Lower leg skin (tissue), 3 donors: Measurements from ENCODE around the gene SCAMP5.

Experiments used
- POLR2A ChIP-seq, 2 donors: fragments of 450-650 bp; IDR thresholded peaks; one replicate each; pipeline ENCODE4 v1.6.1; 2016 to 2017; ENCODE audit warnings: antibody characterized with exemption in 2 of 2, mild to moderate bottlenecking in 1 of 2, moderate library complexity in 1 of 2
- TF ChIP-seq, protein P1 (sequence below), 3 donors: fragments of 450-650 bp; IDR thresholded peaks; one replicate each; pipeline ENCODE4 v1.5.1; 2016; ENCODE audit warnings: antibody characterized with exemption in 3 of 3, mild to moderate bottlenecking in 3 of 3, moderate library complexity in 2 of 3

DNA sequence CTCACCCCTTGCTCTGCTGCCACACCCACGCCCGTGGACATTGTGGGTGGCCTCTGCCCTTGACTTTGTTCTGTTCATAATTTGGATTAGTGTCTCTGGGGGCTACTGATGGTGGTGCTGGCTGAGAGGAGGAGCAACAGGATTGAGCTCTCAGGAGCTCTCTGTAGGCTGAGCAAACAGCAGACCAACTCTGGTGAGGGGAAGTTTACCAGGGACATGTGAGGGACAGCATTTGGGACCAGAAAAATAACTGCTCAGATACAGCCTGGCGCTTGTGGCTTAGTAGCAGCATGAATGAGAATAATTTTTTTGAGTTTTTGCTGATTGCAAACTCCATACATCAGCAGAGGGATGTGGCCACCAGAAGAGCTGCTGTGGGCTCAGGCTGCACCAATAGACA is 42.9 kb downstream of the SCAMP5 start:
- TF ChIP-seq, protein P1, sequence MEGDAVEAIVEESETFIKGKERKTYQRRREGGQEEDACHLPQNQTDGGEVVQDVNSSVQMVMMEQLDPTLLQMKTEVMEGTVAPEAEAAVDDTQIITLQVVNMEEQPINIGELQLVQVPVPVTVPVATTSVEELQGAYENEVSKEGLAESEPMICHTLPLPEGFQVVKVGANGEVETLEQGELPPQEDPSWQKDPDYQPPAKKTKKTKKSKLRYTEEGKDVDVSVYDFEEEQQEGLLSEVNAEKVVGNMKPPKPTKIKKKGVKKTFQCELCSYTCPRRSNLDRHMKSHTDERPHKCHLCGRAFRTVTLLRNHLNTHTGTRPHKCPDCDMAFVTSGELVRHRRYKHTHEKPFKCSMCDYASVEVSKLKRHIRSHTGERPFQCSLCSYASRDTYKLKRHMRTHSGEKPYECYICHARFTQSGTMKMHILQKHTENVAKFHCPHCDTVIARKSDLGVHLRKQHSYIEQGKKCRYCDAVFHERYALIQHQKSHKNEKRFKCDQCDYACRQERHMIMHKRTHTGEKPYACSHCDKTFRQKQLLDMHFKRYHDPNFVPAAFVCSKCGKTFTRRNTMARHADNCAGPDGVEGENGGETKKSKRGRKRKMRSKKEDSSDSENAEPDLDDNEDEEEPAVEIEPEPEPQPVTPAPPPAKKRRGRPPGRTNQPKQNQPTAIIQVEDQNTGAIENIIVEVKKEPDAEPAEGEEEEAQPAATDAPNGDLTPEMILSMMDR (IDR thresholded peaks at IDR 0.05): no peak
- no peak for TF ChIP-seq POLR2A (IDR thresholded peaks at IDR 0.05)
